22Rv1 (cell line): ENCODE data around the gene MAP3K9.

Experiments
- ZFX ChIP-seq: fragments of 450-650 bp; IDR thresholded peaks from 2 replicates; pipeline ENCODE4 v1.6.1; 2017; ENCODE audit warnings: antibody characterized with exemption, borderline replicate concordance
- TF ChIP-seq, protein P1 (sequence below): fragments of 450-650 bp; IDR thresholded peaks from 2 replicates; pipeline ENCODE4 v1.5.1; 2017; ENCODE audit warnings: mild to moderate bottlenecking

GRCh38 chr14:70796551-70796950 is 12.8 kb downstream of the MAP3K9 start:
- TF ChIP-seq, protein P1, sequence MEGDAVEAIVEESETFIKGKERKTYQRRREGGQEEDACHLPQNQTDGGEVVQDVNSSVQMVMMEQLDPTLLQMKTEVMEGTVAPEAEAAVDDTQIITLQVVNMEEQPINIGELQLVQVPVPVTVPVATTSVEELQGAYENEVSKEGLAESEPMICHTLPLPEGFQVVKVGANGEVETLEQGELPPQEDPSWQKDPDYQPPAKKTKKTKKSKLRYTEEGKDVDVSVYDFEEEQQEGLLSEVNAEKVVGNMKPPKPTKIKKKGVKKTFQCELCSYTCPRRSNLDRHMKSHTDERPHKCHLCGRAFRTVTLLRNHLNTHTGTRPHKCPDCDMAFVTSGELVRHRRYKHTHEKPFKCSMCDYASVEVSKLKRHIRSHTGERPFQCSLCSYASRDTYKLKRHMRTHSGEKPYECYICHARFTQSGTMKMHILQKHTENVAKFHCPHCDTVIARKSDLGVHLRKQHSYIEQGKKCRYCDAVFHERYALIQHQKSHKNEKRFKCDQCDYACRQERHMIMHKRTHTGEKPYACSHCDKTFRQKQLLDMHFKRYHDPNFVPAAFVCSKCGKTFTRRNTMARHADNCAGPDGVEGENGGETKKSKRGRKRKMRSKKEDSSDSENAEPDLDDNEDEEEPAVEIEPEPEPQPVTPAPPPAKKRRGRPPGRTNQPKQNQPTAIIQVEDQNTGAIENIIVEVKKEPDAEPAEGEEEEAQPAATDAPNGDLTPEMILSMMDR, result no peak
- no peak for TF ChIP-seq ZFX
